ENCODE data around the gene IL1A.
"Not testable (repeated sequence)": the region's sequence is repeated elsewhere in the genome, so short reads cannot be mapped to it uniquely, and the experiment has no call there.

IL1A gene, protein sequence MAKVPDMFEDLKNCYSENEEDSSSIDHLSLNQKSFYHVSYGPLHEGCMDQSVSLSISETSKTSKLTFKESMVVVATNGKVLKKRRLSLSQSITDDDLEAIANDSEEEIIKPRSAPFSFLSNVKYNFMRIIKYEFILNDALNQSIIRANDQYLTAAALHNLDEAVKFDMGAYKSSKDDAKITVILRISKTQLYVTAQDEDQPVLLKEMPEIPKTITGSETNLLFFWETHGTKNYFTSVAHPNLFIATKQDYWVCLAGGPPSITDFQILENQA

DNA sequence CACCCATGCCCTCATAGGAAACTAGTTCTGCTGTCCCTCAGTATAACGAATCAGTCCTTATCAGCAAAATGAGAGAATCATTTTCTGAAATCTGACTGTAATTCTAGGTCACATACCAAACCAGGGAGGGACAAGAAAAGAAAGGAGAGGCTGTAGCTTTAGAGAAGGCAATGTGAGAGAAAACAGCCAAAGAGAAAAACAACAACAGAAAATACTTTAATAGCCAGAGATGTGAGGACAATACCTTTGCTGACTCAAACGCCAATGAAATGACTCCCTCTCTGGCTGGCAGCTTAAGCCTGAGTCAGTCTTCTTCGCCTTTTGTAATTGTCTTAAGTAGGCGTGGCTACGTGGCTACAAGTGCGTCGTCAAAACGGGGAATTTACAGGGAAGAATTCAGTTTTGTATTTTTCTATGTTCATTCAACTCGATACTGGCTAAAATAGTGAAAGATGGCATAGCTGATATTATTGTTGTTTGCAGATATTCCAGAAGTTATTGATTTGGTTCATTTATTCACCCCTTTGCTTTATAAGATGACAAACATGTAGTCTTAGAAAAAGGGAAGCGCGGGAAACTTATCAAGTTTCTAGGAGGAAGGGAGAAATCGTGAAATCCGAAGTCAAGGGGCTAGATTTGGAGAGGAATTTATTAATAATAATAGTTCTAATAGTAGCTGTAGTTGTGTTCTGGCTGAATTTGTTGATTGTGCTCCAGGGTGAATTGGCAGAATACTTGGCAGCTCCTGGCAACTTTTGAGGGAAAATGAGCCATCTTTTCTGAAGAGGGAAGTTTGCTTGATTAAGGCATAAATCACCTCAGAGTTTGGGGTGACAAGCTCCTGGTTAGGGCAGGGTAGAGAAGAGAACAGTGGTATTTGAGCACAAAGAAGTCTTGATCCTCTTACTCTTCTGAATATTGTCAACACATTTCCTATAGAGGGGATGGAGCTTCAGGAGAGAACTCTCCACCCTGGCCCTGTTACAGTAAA lies at the start of gene IL1A:
Gene IL1A (minus strand): TSS at position 295 of the 991 bp plus-strand sequence. CDS start 723 bp downstream, outside the sequence.
- in situ Hi-C loops (cut with HindIII; ENCODE audit: low pct_ligation_motif_present, low pct_unique_long_range_greater_than_20kb, low sequenced_read_pairs), result no loop called here
- no peak for DNase-seq

GRCh38 chr2:112833976-112834375 lies 49.7 kb upstream of the IL1A start:
- in situ Hi-C loops (cut with HindIII; ENCODE audit: low pct_ligation_motif_present, low pct_unique_long_range_greater_than_20kb, low sequenced_read_pairs), result no loop called here
- no peak for DNase-seq

DNA sequence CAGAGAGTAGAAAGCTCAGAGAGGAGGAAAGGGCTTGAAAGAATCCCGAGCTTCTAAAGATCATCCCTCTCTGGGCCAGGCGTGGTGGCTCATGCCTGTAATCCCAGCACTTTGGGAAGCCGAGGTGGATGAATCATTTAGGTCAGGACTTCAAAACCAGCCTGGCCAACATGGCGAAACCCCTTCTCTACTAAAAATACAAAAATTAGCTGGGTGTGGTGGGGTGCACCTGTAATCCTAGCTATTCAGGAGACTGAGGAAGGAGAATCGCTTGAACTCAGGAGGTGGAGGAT lies 49.3 kb upstream of the IL1A start:
- DNase-seq; in situ Hi-C loops (cut with HindIII; ENCODE audit: low pct_ligation_motif_present, low pct_unique_long_range_greater_than_20kb, low sequenced_read_pairs): not testable (repeated sequence)

DNA sequence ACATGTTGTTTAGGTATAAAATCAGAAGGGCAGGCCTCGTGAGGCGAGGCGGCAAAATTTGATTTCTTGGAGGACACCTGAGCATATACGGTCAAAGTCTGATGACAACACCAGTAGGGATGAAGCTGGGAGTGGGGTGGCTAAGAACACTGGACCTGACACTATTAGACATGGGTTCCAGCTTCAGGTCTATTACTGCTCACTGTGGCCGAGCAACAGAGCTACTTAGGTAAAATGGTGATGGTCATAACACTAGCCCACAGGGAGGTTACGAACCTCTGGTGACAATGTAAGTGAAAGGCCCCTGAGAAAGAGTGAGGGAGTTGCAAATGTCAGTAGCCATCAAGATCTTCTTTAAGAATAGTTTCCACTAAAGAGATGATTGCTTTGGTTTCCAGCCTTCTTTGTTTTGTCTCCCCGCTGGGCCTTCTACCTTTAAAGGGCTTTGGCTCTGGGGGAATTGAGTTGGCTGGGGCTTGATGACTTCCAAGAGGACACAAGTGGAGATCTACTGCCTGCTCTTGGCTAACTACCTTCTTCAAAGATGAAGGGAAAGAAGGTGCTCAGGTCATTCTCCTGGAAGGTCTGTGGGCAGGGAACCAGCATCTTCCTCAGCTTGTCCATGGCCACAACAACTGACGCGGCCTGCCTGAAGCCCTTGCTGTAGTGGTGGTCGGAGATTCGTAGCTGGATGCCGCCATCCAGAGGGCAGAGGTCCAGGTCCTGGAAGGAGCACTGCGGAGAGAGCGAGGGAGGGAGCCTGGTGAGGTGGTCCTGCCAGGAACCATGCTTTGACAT lies 48.7 kb upstream of the IL1A start:
- DNase-seq, result no peak
- in situ Hi-C loops (cut with HindIII; ENCODE audit: low pct_ligation_motif_present, low pct_unique_long_range_greater_than_20kb, low sequenced_read_pairs), result no loop called here

GRCh38 chr2:112831946-112832840 lies 47.9 kb upstream of the IL1A start:
- in situ Hi-C loops (cut with HindIII; ENCODE audit: low pct_ligation_motif_present, low pct_unique_long_range_greater_than_20kb, low sequenced_read_pairs), result no loop called here
- no peak for DNase-seq

DNA sequence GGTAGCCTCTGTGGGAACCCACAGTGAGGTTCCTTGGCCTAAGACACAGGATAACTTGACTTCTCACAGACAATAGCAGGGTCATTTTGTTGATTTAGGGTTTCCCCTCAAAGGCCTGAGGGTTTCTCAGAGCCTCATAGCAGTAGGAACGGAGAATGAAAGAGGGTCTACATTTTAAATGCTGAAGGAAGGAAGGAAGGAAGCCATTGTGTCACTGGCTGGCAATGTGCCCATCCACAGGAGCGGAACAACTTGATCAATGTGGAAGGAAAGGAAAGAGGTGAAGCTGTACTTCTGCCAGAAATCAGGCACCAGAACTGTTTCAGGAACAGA lies 47.2 kb upstream of the IL1A start:
- in situ Hi-C loops (cut with HindIII; ENCODE audit: low pct_ligation_motif_present, low pct_unique_long_range_greater_than_20kb, low sequenced_read_pairs), result no loop called here
- DNase-seq, result no peak

GRCh38 chr2:112830682-112831512 lies 46.6 kb upstream of the IL1A start:
- in situ Hi-C loops (cut with HindIII; ENCODE audit: low pct_ligation_motif_present, low pct_unique_long_range_greater_than_20kb, low sequenced_read_pairs), result no loop called here
- no peak for DNase-seq

DNA sequence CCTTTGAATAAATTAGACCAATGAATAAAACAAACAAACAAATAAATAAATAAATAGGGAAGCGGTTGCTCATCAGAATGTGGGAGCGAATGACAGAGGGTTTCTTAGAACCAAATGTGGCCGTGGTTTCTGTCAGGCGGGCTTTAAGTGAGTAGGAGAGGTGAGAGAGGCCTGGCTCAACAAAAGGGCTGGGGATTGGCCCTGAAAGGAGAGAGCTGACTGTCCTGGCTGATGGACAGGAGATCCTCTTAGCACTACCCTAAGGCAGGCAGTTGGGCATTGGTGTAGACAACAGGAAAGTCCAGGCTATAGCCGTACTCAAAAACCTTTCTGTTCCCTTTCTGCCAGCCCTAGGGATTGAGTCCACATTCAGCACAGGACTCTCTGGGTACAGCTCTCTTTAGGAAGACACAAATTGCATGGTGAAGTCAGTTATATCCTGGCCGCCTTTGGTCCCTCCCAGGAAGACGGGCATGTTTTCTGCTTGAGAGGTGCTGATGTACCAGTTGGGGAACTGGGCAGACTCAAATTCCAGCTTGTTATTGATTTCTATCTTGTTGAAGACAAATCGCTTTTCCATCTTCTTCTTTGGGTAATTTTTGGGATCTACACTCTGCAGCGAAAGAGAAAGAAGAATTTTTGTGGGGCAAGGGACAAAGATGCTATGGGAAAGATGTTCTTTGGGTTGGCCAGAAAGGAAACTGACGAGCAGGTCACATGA lies 45.8 kb upstream of the IL1A start:
- in situ Hi-C loops (cut with HindIII; ENCODE audit: low pct_ligation_motif_present, low pct_unique_long_range_greater_than_20kb, low sequenced_read_pairs), result no loop called here

GRCh38 chr2:112829101-112829960 lies 45.0 kb upstream of the IL1A start:
- in situ Hi-C loops (cut with HindIII; ENCODE audit: low pct_ligation_motif_present, low pct_unique_long_range_greater_than_20kb, low sequenced_read_pairs), result no loop called here
- no peak for DNase-seq

More for the DNA sequence above, 45.8 kb upstream of the IL1A start:
- DNase-seq, result no peak

DNA sequence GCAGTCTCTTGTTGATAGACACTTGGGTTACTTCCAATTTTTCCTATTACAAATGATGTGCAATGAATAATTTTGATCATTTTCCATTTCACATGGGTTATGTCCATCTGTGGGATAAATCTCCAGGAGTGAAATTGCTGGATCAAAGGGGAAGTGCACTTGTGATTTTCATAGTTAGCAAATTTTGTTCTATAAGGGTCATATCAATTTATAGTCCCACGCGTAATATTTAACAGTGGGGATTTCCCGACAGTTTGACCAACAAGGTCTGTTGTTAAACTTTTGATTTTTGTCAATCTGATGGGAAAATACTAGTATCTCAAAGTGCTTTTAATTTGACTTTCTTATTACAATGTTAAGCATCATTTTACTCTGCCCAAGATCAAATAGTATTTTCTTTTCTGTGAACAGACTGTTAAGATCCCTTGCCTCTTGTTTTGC lies 44.0 kb upstream of the IL1A start:
- in situ Hi-C loops (cut with HindIII; ENCODE audit: low pct_ligation_motif_present, low pct_unique_long_range_greater_than_20kb, low sequenced_read_pairs), result no loop called here
- no peak for DNase-seq

DNA sequence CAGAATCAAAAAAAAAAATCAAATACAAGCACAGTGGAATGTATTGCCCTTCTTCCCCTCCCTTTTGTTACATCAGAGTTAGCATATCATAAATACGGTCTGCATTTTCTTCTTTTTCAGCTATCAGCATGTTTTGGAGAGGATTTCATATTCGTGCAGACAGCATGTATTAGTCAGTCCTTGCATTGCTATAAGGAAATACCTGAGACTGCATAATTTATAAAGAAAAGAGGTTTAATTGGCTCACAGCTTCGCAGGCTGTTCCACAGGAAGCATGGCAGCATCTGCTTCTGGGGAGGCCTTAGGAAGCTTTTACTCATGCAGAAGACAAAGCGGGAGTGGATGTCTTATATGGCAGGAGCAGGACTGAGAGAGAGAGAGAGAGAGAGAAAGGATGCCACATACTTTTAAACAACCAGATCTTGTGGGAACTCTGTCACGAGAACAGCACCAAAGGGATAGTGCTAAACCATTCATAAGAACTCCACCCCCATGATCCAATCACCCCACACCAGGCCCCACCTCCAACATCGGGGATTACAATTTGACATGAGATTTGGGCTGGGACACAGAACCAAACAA lies 43.4 kb upstream of the IL1A start:
- in situ Hi-C loops (cut with HindIII; ENCODE audit: low pct_ligation_motif_present, low pct_unique_long_range_greater_than_20kb, low sequenced_read_pairs), result no loop called here
- no peak for DNase-seq

DNA sequence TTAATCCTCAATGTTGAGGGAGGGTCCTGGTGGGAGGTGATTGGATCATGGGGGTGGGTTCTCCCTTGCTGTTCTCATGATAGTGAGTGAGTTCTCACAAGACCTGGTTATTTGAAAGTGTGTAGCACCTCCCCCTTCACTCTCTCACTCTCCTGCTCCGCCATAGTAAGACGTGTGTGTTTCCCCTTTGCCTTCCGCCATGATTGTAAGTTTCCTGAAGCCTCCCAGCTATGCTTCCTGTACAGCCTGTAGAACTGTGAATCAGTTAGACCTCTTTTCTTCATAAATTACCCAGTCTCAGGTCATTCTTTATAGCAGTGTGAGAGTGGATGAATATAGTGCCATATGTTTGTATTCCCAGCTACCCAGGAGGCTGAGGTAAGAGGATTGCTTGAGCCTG lies 42.7 kb upstream of the IL1A start:
- no peak for DNase-seq

GRCh38 chr2:112825706-112826105 lies 41.4 kb upstream of the IL1A start:
- in situ Hi-C loops (cut with HindIII; ENCODE audit: low pct_ligation_motif_present, low pct_unique_long_range_greater_than_20kb, low sequenced_read_pairs), result no loop called here
- no peak for DNase-seq

More for the DNA sequence above, 42.7 kb upstream of the IL1A start:
- in situ Hi-C loops (cut with HindIII; ENCODE audit: low pct_ligation_motif_present, low pct_unique_long_range_greater_than_20kb, low sequenced_read_pairs), result no loop called here

GRCh38 chr2:112824694-112825085 lies 40.4 kb upstream of the IL1A start:
- no peak for DNase-seq
- in situ Hi-C loops (cut with HindIII; ENCODE audit: low pct_ligation_motif_present, low pct_unique_long_range_greater_than_20kb, low sequenced_read_pairs), result no loop called here

- in situ Hi-C loops (cut with HindIII; ENCODE audit: low pct_ligation_motif_present, low pct_unique_long_range_greater_than_20kb, low sequenced_read_pairs), result no loop called here
These were observed 37.4 kb upstream of the IL1A start for GRCh38 chr2:112821682-112822081.

DNA sequence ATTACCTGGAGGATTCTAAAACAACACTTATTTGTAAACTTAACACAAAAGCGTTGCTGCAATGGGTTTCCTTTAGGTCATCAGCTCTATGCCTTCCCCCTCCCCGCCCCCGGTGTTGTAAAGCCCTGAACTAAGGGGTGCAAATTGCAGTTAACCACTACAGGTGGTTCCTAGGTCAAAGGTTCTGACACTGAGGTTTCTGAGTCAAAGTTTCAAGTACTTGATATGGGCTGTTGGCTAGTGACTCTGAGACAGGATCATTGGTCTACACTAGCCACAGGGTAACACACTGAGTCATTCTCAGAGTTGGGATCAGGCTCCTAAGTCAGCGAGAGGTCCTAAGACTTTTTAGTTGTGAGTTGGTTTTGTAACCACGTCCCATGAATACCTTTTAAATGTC lies 36.8 kb upstream of the IL1A start:
- no peak for DNase-seq
- in situ Hi-C loops (cut with HindIII; ENCODE audit: low pct_ligation_motif_present, low pct_unique_long_range_greater_than_20kb, low sequenced_read_pairs), result no loop called here

More at GRCh38 chr2:112821682-112822081, 37.4 kb upstream of the IL1A start:
- no peak for DNase-seq

All from ACHN (cell line).